H54 (cell line): ENCODE measurements around the gene HMMR.
"Not testable (repeated sequence)": the region's sequence is repeated elsewhere in the genome, so short reads cannot be mapped to it uniquely, and the experiment has no call there.

ENCODE experiments used
- DNase-seq: peaks from one replicate; pipeline ENCODE4 v3.0.0; 2011; ENCODE audit warnings: low spot score, mixed read lengths; ENCODE audit not compliant: insufficient read length
- FAIRE-seq: peaks from 3 replicates; lab custom pipeline; 2011; peaks lifted over from hg19 to GRCh38; lab: Jason Lieb, UNC
- POLR2A ChIP-seq: IDR thresholded peaks from 2 replicates; pipeline ENCODE4 v1.6.1; 2011; ENCODE audit warnings: low read depth, mild to moderate bottlenecking, low read length

Gene HMMR

GRCh38 chr5:163505368-163506094, 45.1 kb downstream of the HMMR start, which contains the start of gene MAT2B:
MAT2B (plus strand) TSS chr5:163505619; CDS start chr5:163505687, 68 bp downstream.
- peak; percentile 85 for FAIRE-seq
- DNase-seq: peak; percentile 80
- peak; percentile 93 for TF ChIP-seq POLR2A

- no peak for TF ChIP-seq POLR2A
- no peak for DNase-seq
- FAIRE-seq: no peak
Observed at GRCh38 chr5:163506095-163506457, 45.6 kb downstream of the HMMR start.

GRCh38 chr5:163506726-163507125, 46.3 kb downstream of the HMMR start:
- FAIRE-seq (peak; percentile 66), DNase-seq (no peak)
- no peak for TF ChIP-seq POLR2A

GRCh38 chr5:163508753-163509152, 48.3 kb downstream of the HMMR start:
- FAIRE-seq (no peak), DNase-seq (no peak)
- TF ChIP-seq POLR2A: no peak

- no peak for TF ChIP-seq POLR2A
- DNase-seq (no peak), FAIRE-seq (no peak)
Observed at GRCh38 chr5:163509291-163509951, 49.0 kb downstream of the HMMR start.

- FAIRE-seq (no peak), DNase-seq (no peak)
- TF ChIP-seq POLR2A: no peak
Observed at GRCh38 chr5:163512526-163512925, 52.1 kb downstream of the HMMR start.

- TF ChIP-seq POLR2A: no peak
- FAIRE-seq (no peak), DNase-seq (no peak)
Observed at GRCh38 chr5:163525096-163525495, 64.7 kb downstream of the HMMR start.

- DNase-seq: no peak
- no peak for TF ChIP-seq POLR2A
- FAIRE-seq: no peak
Observed at GRCh38 chr5:163529698-163530097, 69.3 kb downstream of the HMMR start.

- FAIRE-seq (no peak), DNase-seq (no peak)
- TF ChIP-seq POLR2A: no peak
Observed at GRCh38 chr5:163531272-163531671, 70.8 kb downstream of the HMMR start.

GRCh38 chr5:163532171-163533084, 72.0 kb downstream of the HMMR start:
- no peak for TF ChIP-seq POLR2A
- no peak for DNase-seq
- no peak for FAIRE-seq

GRCh38 chr5:163533223-163533622, 72.8 kb downstream of the HMMR start:
- DNase-seq: no peak
- no peak for FAIRE-seq
- no peak for TF ChIP-seq POLR2A

- no peak for TF ChIP-seq POLR2A
- FAIRE-seq (no peak), DNase-seq (no peak)
Observed at GRCh38 chr5:163534492-163535094, 74.2 kb downstream of the HMMR start.

- no peak for FAIRE-seq
- DNase-seq: no peak
- no peak for TF ChIP-seq POLR2A
Observed at GRCh38 chr5:163535290-163535689, 74.9 kb downstream of the HMMR start.

- not testable (repeated sequence) for FAIRE-seq
Observed at GRCh38 chr5:163536442-163536841, 76.0 kb downstream of the HMMR start.

More at GRCh38 chr5:163536442-163536841, 76.0 kb downstream of the HMMR start:
- not testable (repeated sequence) for DNase-seq
